NCI-H1048 (cell line): ENCODE data around the gene ARHGAP31.

Experiments
- DNase-seq: peaks from one replicate; lab custom pipeline; 2025; lab: John Stamatoyannopoulos, UW

Gene ARHGAP31

DNA sequence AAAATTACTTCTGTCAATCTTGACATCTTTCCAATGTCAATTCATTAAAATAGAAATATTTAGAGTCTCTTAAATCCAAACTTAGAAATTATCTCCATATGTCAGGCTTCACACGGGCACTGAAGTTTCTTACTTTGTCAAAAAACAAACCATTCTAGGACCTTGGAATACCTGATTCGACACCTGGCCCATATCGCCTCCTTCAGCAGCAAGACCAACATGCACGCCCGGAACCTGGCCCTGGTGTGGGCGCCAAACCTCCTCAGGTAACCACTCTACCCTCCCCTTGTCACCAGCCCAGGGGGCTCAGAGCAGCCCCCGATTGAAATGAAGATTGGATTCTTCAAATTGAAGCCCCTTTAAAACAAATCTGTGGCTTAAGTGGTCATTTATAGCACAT, 88.0 kb downstream of the ARHGAP31 start:
- no peak for DNase-seq

DNA sequence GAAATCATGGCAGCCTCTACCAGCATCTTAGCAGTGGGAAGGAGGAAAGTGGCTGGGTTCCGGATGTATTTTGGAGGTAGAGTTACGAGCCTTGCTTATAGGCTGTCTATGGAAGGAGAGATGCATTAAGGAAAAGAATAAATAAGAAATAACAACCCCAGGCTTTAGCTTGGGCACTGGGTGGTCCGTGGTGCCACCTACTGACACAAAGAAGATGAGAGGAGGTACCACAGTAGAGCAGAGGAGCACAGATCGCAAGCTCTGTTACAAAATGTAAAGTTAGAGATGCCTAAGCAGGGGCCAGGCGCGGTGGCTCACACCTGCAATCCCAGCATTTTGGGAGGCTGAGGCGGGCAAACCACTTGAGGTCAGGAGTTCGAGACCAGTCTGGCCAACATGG, 94.4 kb downstream of the ARHGAP31 start:
- DNase-seq, result no peak

DNA sequence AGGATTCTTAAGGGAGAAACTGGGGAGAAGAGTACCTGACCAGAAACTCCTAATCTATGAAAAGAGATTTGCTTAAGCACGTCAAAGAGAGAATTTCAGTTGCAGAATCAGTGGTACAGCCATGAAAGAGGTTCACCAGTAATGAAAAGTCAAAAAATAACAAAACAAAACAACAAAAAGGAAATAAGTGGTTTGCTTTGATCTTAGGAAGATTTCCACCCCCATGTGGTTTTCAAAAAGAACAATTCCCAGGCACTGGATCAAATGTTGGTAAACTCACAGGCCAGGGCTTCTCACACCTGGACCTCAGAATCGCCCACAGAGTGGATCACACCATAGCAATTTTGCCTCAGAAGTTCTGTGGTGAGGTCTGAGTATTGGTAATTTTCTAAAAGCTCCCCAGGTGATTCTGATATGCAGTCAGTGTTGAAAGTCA, 101.8 kb downstream of the ARHGAP31 start:
- DNase-seq, result no peak

DNA sequence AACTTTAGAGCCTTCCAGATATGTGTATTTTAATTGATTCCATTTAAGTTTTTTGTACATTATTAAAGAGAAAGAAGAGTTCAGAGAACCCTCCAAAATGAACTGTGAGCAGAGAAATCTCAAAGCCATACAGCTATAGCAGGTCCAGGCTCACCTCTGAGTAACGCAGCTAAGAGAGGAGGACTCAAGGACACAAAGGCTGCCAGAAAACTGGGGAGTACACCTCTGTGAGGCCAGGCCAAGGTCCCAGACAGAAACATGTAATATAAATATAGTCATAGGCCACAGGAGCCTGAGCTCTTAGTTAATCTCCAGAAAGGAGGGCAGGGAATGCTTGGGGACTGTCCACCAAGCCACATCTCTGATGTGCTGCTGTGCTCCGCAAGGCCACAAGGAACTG, 102.7 kb downstream of the ARHGAP31 start:
- no peak for DNase-seq

DNA sequence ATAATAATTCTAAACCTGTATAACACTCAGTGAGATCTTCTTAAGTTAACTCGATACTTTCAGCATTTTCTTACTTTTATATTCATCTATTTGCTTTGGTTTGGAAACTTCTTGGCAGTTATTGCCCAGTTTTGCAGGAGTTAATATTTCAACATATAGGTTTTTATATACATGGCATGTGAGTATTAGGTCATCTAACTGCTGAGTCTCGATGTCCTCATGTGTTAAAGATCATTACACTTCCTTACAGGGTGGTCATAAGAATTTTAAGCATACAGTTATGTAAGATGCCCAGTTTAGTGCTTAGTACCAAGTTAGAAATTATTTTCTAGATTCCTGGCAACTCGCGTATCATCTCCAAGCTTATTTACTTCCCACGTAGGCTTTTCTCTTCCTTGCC, 106.3 kb downstream of the ARHGAP31 start:
- DNase-seq, result no peak

DNA sequence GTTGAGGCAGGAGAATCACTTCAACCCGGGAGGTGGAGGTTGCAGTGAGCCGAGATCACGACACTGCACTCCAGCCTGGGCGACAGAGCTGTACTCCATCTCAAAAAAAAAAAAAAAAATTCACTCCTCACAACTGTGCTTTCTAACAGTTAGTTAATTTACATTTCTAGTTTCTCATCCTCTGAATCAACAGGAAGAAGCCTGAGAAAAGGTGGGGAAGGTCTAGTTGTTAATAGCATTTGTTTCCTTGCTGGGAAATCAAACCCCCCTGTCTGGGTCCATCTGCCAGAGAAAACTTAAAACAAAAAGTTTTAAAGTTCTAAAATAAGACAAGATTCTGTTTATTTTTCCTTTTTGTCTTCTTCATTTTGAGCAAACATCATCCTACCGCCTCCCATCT, 106.9 kb downstream of the ARHGAP31 start:
- no peak for DNase-seq

DNA sequence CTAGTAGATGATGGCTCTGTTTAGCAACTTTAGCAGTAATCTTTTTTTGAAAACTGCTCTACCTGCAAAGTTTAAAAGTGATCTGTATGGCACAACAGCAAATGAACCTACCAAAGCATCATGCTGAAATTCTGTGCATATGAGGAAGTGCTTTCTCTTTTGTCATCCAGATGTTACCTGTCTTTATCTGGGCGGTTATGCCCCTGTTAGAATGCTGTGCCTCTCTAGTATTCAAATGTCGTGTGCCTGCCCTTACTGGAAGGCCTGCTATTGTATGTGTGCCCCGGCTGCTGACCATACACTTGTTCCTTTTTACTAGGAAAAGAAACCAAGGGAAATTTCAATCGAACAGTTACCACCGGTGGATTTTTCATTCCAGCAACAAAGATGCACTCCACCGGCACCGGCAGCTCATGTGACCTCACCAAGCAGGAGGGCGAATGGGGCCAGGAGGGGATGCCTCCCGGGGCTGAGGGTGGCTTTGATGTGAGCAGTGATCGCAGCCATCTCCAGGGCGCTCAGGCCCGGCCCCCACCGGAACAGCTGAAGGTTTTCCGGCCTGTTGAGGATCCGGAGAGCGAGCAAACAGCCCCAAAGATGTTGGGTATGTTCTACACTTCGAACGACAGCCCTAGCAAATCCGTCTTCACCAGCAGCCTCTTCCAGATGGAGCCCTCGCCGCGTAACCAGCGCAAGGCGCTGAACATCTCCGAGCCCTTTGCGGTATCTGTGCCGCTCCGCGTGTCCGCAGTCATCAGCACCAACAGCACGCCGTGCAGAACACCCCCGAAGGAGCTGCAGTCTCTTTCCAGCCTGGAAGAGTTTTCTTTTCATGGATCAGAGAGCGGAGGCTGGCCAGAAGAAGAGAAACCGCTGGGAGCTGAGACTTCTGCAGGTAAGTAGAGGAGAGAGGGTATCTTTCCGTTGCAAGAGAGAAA, 107.6 kb downstream of the ARHGAP31 start:
- DNase-seq, result no peak

DNA sequence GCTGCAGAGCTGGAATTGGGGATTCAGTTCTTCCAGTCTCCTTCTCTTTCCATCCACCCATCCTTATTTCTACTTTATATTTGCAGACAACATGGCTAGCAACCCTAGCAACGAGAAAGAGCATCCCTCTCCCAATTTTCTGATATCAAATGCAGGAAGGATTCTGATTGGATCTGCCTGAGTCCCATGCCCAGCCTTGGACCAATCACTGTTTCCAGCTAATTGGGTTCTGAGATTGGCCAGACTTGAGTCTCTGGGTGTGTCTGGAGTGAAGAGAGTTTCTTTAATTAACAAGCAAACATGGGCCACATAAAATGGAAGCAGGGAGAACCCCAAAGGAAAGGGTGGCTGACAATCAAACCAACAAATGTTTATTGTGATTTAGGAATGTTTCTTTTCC, 108.6 kb downstream of the ARHGAP31 start:
- DNase-seq, result no peak

DNA sequence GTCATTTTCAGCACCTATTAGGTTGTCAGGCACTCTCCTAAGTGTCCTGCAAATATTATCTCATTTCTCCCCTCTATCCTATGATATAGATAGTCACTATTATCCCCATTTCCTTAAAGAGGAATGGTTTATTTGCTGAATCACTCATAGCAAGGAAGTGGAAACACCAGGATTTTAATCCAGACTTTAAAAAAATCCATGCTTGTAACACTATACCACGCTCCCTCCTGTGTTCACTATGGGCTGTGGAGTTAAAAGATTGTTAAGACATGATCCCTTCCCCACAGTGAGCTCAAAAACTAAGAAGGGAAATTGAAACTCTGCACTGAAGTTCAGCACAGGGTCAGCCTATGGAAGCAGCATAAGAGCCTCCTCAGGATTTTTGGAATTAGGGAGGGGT, 109.0 kb downstream of the ARHGAP31 start:
- no peak for DNase-seq

DNA sequence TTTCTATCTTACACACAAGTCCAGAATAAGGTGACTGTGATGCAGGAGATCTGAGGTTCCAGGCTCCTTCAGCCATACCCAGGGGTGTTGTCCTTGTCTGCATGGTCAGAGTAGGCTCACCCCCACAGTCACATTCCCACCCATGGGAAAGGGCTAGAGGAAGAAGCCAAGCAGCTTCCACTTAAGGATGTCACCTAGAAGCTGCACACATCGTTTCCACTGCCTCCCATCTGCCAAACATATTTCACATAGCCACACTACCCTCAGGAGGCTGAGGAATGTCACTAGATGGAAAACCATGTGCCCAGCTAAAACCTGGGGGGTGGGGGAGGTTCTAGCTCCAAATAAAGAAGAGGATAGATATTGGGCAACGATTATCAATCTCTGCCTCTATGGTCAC, 111.1 kb downstream of the ARHGAP31 start:
- no peak for DNase-seq

DNA sequence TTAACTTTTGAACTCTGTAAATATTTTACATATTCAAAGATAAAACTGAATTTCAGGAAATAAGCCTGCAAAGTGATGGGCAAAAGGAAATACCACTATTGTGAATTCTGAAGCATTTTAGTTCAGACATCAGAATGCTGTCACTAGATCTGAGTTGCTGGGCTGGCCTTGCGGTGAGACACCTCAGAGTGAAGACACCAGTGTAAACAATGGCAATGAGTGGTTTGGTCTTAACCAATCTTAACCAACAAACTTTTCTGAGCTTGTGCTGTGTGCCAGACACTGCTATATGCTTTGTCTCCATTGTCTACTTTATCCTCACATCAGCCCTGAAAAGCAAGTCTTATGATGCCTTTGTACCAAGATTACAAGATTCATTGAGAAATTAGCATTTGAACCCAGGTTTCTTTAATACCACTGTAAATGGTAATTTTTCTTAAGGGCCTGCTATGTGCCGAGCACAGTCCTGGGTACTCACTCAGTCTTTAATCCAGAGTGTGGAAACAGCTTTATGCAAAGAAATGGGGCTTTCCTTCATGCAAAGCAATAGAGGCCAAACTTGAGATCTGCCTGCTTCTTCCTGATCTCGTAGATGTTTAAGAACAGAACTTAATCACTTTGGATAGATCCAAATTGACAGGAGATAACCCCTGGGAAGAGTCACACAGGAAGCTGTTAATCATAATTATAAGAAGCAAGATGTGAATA, 114.2 kb downstream of the ARHGAP31 start:
- no peak for DNase-seq

DNA sequence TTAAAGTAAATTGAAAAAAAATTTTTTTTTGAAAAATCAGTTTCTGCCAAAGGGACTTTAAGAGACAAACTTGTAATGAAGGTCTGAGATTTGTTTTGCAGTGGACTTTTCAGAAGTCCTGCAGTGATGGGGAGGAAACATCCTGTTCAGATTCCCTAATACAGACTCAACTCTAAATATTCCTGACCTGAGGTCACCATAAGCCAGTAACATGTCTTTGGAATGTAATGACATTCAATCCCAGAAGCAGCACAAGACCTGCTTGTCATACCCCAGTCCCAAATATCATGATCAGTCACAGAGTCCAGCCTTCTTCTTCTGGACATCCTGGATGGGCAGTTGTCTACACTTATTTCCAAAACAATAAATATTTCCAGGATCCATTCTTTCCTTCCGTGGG, 115.7 kb downstream of the ARHGAP31 start:
- no peak for DNase-seq

DNA sequence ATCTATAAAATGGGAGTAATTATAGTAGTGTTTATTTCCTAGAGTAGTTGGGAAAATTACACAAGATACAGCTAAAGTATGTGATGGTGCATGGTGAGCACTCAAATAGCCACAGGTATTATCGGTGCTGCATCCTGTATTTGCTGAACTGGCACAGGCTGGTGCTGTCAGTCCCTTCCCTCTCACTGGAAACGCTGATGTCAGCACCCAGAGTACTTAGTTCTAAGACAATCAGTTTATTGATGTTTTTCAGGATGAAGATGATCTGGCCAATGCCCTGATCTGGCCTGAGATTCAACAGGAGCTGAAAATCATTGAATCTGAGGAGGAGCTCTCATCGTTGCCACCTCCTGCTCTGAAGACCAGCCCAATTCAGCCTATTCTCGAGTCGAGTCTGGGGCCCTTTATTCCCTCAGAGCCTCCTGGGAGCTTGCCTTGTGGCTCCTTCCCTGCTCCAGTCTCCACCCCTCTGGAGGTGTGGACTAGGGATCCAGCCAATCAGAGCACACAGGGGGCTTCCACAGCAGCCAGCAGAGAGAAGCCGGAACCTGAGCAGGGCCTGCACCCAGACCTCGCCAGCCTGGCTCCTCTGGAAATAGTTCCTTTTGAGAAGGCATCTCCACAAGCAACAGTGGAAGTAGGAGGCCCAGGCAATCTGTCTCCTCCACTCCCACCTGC, 119.6 kb downstream of the ARHGAP31 start:
- DNase-seq, result no peak

DNA sequence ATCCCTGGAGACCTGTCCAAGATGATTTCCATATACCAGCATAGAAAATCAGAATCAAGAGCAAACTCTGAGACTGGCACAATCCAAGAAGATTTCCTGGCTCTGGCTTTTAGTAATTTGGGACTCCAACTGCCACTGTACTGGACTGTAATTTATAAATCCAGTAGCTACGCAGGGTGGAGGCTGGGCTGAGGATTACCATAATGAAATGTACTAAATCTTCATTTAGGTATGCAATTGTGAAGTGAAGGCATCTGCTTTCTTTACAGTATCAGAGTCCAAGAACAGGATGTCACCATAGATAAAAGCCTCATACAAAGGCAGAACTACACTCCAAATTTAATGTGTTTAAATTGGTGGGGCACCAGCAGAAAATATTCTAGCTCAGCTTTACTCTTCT, 122.7 kb downstream of the ARHGAP31 start:
- DNase-seq, result no peak

DNA sequence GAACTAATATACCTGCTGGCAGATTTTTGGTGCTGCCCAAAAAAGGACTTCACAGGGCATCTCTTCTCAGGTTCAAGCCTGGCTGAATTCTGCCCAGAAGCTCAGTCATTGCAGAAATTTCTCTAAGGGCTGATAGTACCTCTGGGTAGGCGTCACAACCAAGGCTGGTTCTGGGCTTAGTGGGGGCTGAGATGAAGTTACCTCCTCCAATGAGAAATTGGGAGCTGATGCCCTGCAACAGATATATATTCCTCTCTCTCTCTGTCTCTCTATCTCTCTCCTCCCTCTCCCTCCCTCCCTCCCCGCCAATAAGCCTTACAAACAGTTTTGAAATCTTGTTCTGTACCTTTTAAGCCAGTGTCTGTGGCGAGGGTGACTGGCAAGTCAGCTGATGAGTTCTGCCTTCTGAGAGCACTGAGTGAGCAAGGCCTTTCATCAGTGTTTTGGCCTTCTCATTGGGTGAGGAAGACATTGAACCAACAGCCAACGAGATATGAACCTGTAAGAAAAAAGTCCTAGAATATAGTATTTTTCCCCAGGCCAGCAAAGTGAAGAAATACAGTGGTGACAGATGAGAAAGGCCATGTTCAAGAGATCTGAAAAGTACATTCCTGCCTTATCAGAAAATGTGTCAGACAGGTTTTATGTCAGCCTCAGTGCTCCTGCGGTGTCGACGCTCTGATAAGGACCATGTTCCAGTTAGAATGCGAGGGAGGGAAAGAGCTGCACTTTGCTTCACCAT, 123.8 kb downstream of the ARHGAP31 start:
- DNase-seq, result no peak

DNA sequence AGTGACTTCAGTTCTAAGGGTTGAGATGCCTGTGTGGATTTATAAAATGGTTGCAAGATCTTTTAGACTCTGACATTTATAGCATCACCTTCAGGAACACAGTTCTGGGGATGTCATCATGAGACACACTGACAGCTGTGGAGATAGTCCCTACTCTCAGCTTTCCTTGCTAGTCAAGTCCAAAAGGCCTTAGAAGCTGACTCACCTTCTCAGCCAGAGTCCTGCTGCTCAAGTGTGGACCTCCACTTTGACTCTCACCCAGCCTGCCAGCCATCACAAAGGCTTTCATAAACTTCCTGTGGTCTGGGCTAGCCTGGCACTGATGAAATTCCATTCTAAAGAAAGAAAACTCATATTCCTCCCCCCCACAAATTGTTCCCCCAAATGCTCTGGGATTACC, 124.5 kb downstream of the ARHGAP31 start:
- DNase-seq, result no peak

DNA sequence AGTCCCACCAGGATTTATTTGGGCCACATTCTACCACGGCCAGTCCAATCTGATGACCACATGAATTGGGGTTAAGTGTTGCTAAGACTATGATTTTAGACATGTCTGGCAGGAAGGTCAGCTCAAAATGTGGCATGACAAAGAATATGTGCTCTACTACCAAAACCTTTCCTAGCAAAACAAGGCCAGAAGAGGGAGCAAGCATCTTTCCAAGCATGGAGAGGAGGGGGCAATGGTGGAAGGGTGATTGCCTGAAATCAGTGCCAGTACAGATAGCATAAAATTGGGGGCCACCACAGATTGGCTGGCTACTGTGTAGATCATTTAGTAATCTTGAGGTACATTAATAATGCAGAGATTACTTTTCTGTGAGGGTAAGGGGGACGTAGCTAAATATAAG, 126.0 kb downstream of the ARHGAP31 start:
- DNase-seq, result no peak

DNA sequence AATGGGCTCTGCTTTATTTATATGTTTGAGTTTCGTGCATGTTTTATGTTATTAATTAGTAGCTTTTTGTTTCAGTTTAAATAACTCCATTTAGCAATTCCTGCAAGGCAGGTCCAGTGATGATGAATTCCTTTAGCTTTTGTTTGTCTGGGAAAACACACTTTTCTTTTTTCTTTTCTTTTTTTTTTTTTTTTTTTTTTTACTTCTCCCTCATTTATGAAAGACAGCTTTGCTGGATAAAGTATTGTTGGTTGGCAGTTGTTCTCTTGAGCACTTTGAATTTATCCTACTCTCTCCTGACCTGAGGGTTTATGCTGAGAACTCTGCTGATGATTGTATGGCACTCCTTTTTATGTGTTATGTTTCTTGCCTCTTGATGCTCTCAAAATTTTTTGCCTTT, 133.5 kb downstream of the ARHGAP31 start:
- no peak for DNase-seq

DNA sequence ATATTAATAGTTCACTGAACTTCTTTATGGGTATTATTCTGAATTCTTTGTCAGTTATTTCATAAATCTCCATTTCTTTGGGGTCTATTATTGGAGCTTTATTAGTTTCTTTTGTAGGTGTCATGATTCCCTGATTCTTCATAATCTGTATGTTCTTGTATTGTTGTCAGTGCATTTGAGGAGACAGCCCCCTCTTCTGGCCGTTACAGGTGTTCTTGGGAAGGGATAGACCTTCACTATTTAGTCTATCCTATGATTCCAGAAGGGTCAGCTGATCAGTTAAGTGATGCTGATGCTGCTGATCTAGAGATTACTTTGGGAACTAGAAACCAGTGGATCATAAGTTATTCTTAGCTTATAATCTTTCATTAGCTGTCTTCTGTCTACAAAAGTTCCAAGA, 134.4 kb downstream of the ARHGAP31 start:
- DNase-seq, result no peak

DNA sequence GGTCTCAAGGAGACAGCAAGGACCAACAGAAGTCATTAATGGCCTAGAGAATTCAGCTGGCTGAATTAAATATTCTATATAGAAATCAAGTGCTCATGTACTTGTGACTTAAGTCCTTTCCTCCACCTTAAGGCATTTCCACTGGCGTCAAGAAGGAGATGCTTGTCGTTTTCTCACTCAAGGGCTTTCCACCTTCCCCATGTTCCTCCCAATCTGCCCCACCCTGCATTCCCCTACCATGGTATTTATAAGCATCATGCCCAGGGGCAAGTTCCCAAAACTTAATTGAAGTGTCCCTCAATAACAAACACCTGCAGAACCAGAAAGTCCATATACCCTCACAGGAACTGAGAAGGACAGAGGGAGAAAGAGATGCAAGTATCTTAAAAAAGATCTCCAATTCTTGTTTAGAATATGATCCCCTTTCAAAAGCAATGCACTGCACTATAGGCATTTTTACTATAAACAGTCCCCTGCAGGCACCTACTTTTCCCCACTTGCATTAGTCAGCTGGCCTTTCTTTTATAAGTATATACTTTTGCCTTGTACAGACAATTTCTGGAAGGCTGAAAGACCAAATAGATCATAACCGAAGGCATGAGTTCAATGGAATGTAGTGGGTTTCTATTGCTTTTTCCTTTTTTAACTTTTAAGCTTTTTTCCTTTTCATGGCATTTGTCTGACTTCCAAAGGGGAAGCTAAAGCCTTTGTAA, 139.6 kb downstream of the ARHGAP31 start:
- DNase-seq, result no peak

DNA sequence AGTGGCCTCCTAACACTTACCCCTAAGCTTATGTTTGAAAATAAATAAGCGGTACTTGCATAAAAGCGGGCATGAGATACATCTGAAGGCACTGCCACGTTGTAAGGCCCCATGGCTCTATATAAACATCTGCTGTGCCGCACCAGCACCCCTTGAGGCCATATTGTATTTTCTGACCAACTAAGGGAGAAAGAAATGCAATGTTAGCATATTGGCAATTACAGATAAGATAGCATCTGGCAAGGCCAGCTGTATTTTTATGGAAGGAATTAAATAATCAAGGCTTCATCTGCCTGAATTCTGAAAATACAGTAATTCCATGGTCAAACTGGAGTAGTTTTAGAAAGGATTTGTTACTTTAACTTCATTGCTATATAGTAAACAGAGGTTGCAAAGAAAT, 140.5 kb downstream of the ARHGAP31 start:
- DNase-seq, result no peak
